Measurements from ENCODE around the gene NCOA1. TPM values are rescaled to one million over a fixed set of nuclear protein-coding genes. Genes with fewer than 3 reads are reported as not detected.
"Not testable (repeated sequence)": the region's sequence is repeated elsewhere in the genome, so short reads cannot be mapped to it uniquely, and the experiment has no call there.

Gene NCOA1
- total and polyA plus RNA-seq, 7 experiments from 2014 or later: 13.2 to 72.8 (median 43.0) TPM

GRCh38 chr2:24568551-24568950, 77.5 kb downstream of the NCOA1 start:
- H3K9me3 ChIP-seq (ENCODE audit: control insufficient read depth in 2 of 3, low read length in 3 of 3): peaks cover 0 to 4% (median 0%) of the 10 kb centered on the region in 3 experiments
- no peak overlapping the region for H3K27ac ChIP-seq (ENCODE audit: low read depth, low read length)
- H3K27me3 ChIP-seq (ENCODE audit: control insufficient read depth in 2 of 2, insufficient read depth in 2 of 2, low read length in 2 of 2): no peaks in the 10 kb centered on the region
- H3K27me3 Mint-ChIP-seq: no peaks in the 10 kb centered on the region
- ChIA-PET POLR2A (no interaction called here), CTCF (no interaction called here)
- H3K27ac Mint-ChIP-seq: peak overlapping the region in 2 of 9 donors; percentile 22 to 38
- no peak for DNase-seq
- H3K9me3 Mint-ChIP-seq: peaks cover 0 to 2% (median 0%) of the 10 kb centered on the region in 11 donors
- peaks cover 0 to 18% (median 0%) of the 10 kb centered on the region in 3 experiments for H3K36me3 ChIP-seq (ENCODE audit: control insufficient read depth in 2 of 3, insufficient read depth in 3 of 3, low read length in 3 of 3)
- peaks cover 13 to 50% (median 34%) of the 10 kb centered on the region in 5 donors for H3K36me3 Mint-ChIP-seq
- intact Hi-C loops (cut with micrococcal nuclease): no loop called here
- no peak for ATAC-seq
- H3K4me3 ChIP-seq (ENCODE audit: low read length): no peak overlapping the region
- no peak overlapping the region for H3K4me3 Mint-ChIP-seq
- H3K4me1 ChIP-seq (ENCODE audit: control insufficient read depth in 2 of 2, insufficient read depth in 2 of 2, low read length in 2 of 2): peaks cover 0 to 6% of the 10 kb centered on the region in 2 donors
- H3K4me1 Mint-ChIP-seq: peaks cover 11 to 64% (median 40%) of the 10 kb centered on the region in 7 donors

GRCh38 chr2:24569565-24569964, 78.5 kb downstream of the NCOA1 start:
- H3K9me3 ChIP-seq (ENCODE audit: control insufficient read depth in 2 of 3, low read length in 3 of 3); H3K9me3 Mint-ChIP-seq; H3K27me3 ChIP-seq (ENCODE audit: control insufficient read depth in 2 of 2, insufficient read depth in 2 of 2, low read length in 2 of 2); ATAC-seq; H3K4me1 ChIP-seq (ENCODE audit: control insufficient read depth in 2 of 2, insufficient read depth in 2 of 2, low read length in 2 of 2); H3K4me3 Mint-ChIP-seq; H3K27ac ChIP-seq (ENCODE audit: low read depth, low read length); CTCF ChIA-PET; DNase-seq; H3K27me3 Mint-ChIP-seq; H3K4me3 ChIP-seq (ENCODE audit: low read length); H3K27ac Mint-ChIP-seq; intact Hi-C loops (cut with micrococcal nuclease): not testable (repeated sequence)
- H3K4me1 Mint-ChIP-seq: peaks cover 11 to 66% (median 45%) of the 10 kb centered on the region in 7 donors
- POLR2A ChIA-PET: interaction anchor here (0.6 kb wide), 1 partner anchor 701 kb away, joined by 6 read pairs; no protein-coding TSS in a partner anchor
- peaks cover 0 to 13% (median 0%) of the 10 kb centered on the region in 3 experiments for H3K36me3 ChIP-seq (ENCODE audit: control insufficient read depth in 2 of 3, insufficient read depth in 3 of 3, low read length in 3 of 3)
- peaks cover 9 to 46% (median 29%) of the 10 kb centered on the region in 5 donors for H3K36me3 Mint-ChIP-seq

- ChIA-PET CTCF (no interaction called here), POLR2A (no interaction called here)
- Mint-ChIP-seq H3K9me3 (peaks cover 0 to 4% (median 0%) of the 10 kb centered on the region in 11 donors), H3K36me3 (peaks cover 9 to 44% (median 29%) of the 10 kb centered on the region in 5 donors), H3K4me3 (no peak overlapping the region), H3K27me3 (no peaks in the 10 kb centered on the region), H3K27ac (peak overlapping the region in 1 of 9 donors; percentile 28), H3K4me1 (peaks cover 11 to 72% (median 52%) of the 10 kb centered on the region in 7 donors)
- Histone ChIP-seq H3K4me1 (ENCODE audit: control insufficient read depth in 2 of 2, insufficient read depth in 2 of 2, low read length in 2 of 2) (peaks cover 0 to 6% of the 10 kb centered on the region in 2 donors), H3K27ac (ENCODE audit: low read depth, low read length) (no peak overlapping the region), H3K4me3 (ENCODE audit: low read length) (no peak overlapping the region), H3K9me3 (ENCODE audit: control insufficient read depth in 2 of 3, low read length in 3 of 3) (peaks cover 0 to 4% (median 0%) of the 10 kb centered on the region in 3 experiments), H3K27me3 (ENCODE audit: control insufficient read depth in 2 of 2, insufficient read depth in 2 of 2, low read length in 2 of 2) (no peaks in the 10 kb centered on the region), H3K36me3 (ENCODE audit: control insufficient read depth in 2 of 3, insufficient read depth in 3 of 3, low read length in 3 of 3) (peaks cover 0 to 13% (median 0%) of the 10 kb centered on the region in 3 experiments)
- no peak for DNase-seq
- intact Hi-C loops (cut with micrococcal nuclease): no loop called here
- no peak for ATAC-seq
These were observed 79.2 kb downstream of the NCOA1 start for GRCh38 chr2:24570225-24570624.

- intact Hi-C loops (cut with micrococcal nuclease): no loop called here
- Histone ChIP-seq H3K9me3 (ENCODE audit: control insufficient read depth in 2 of 3, low read length in 3 of 3) (no peaks in the 10 kb centered on the region), H3K27ac (ENCODE audit: low read depth, low read length) (no peak overlapping the region), H3K36me3 (ENCODE audit: control insufficient read depth in 2 of 3, insufficient read depth in 3 of 3, low read length in 3 of 3) (no peaks in the 10 kb centered on the region), H3K4me3 (ENCODE audit: low read length) (no peak overlapping the region), H3K27me3 (ENCODE audit: control insufficient read depth in 2 of 2, insufficient read depth in 2 of 2, low read length in 2 of 2) (no peaks in the 10 kb centered on the region), H3K4me1 (ENCODE audit: control insufficient read depth in 2 of 2, insufficient read depth in 2 of 2, low read length in 2 of 2) (peaks cover 6 to 9% of the 10 kb centered on the region in 2 donors)
- CTCF ChIA-PET: no interaction called here
- no peaks in the 10 kb centered on the region for H3K27me3 Mint-ChIP-seq
- H3K9me3 Mint-ChIP-seq: peaks cover 0 to 4% (median 0%) of the 10 kb centered on the region in 11 donors
- POLR2A ChIA-PET: no interaction called here
- no peak overlapping the region for H3K4me3 Mint-ChIP-seq
- DNase-seq (no peak), ATAC-seq (no peak)
- H3K36me3 Mint-ChIP-seq: peaks cover 1 to 30% (median 16%) of the 10 kb centered on the region in 5 donors
- peaks cover 22 to 80% (median 59%) of the 10 kb centered on the region in 7 donors for H3K4me1 Mint-ChIP-seq
- H3K27ac Mint-ChIP-seq: no peak overlapping the region
These were observed 80.9 kb downstream of the NCOA1 start for GRCh38 chr2:24571828-24572442.

GRCh38 chr2:24576146-24576545, 85.1 kb downstream of the NCOA1 start:
- H3K27me3 ChIP-seq (ENCODE audit: control insufficient read depth in 2 of 2, insufficient read depth in 2 of 2, low read length in 2 of 2): no peaks in the 10 kb centered on the region
- intact Hi-C loops (cut with micrococcal nuclease): loop anchor here (5.0 kb wide), 3 partner anchors 36 to 84 kb away; partner anchors contain the start of gene NCOA1 (in 1 of the 2)
- Mint-ChIP-seq H3K9me3 (peaks cover 0 to 4% (median 0%) of the 10 kb centered on the region in 11 donors), H3K4me1 (peaks cover 40 to 80% (median 65%) of the 10 kb centered on the region in 7 donors), H3K4me3 (peak overlapping the region in 3 of 10 donors; percentile 16 to 20 (median 18)), H3K36me3 (peaks cover 0 to 38% (median 16%) of the 10 kb centered on the region in 5 donors), H3K27ac (peak overlapping the region in 3 of 9 donors; percentile 16 to 75 (median 34)), H3K27me3 (no peaks in the 10 kb centered on the region)
- H3K27ac ChIP-seq (ENCODE audit: low read depth, low read length): no peak overlapping the region
- DNase-seq: no peak
- H3K36me3 ChIP-seq (ENCODE audit: control insufficient read depth in 2 of 3, insufficient read depth in 3 of 3, low read length in 3 of 3): no peaks in the 10 kb centered on the region
- H3K4me3 ChIP-seq (ENCODE audit: low read length): no peak overlapping the region
- H3K9me3 ChIP-seq (ENCODE audit: control insufficient read depth in 2 of 3, low read length in 3 of 3): no peaks in the 10 kb centered on the region
- no peak for ATAC-seq
- ChIA-PET CTCF (no interaction called here), POLR2A (no interaction called here)
- peaks cover 6 to 18% of the 10 kb centered on the region in 2 donors for H3K4me1 ChIP-seq (ENCODE audit: control insufficient read depth in 2 of 2, insufficient read depth in 2 of 2, low read length in 2 of 2)

GRCh38 chr2:24576617-24577016, 85.6 kb downstream of the NCOA1 start:
- H3K27ac ChIP-seq (ENCODE audit: low read depth, low read length): no peak overlapping the region
- Mint-ChIP-seq H3K27ac (peak overlapping the region in 3 of 9 donors; percentile 16 to 75 (median 34)), H3K9me3 (peaks cover 0 to 5% (median 0%) of the 10 kb centered on the region in 11 donors), H3K4me1 (peaks cover 40 to 80% (median 68%) of the 10 kb centered on the region in 7 donors), H3K4me3 (peak overlapping the region in 3 of 10 donors; percentile 16 to 54 (median 20)), H3K36me3 (peaks cover 0 to 43% (median 18%) of the 10 kb centered on the region in 5 donors), H3K27me3 (no peaks in the 10 kb centered on the region)
- H3K4me1 ChIP-seq (ENCODE audit: control insufficient read depth in 2 of 2, insufficient read depth in 2 of 2, low read length in 2 of 2): peaks cover 6 to 18% of the 10 kb centered on the region in 2 donors
- no peaks in the 10 kb centered on the region for H3K9me3 ChIP-seq (ENCODE audit: control insufficient read depth in 2 of 3, low read length in 3 of 3)
- ChIA-PET POLR2A (no interaction called here), CTCF (no interaction called here)
- no peak for ATAC-seq
- intact Hi-C loops (cut with micrococcal nuclease): loop anchor here (1.0 to 5.0 kb wide), 4 partner anchors 36 to 85 kb away; partner anchors contain the start of gene NCOA1 (in 2 of the 2)
- DNase-seq: no peak
- H3K4me3 ChIP-seq (ENCODE audit: low read length): no peak overlapping the region
- H3K36me3 ChIP-seq (ENCODE audit: control insufficient read depth in 2 of 3, insufficient read depth in 3 of 3, low read length in 3 of 3): no peaks in the 10 kb centered on the region
- no peaks in the 10 kb centered on the region for H3K27me3 ChIP-seq (ENCODE audit: control insufficient read depth in 2 of 2, insufficient read depth in 2 of 2, low read length in 2 of 2)

Data from naive thymus-derived CD4-positive, alpha-beta T cell (primary cell).